ENCODE results near the gene ATP1A3.
"Not testable (repeated sequence)": the region's sequence is repeated elsewhere in the genome, so short reads cannot be mapped to it uniquely, and the experiment has no call there.

ATP1A3 gene

GRCh38 chr19:41945135-41945766 is 48.8 kb downstream of the ATP1A3 start:
- DNase-seq (ENCODE audit: low spot score) = peak; percentile 87

GRCh38 chr19:41944336-41944735 is 49.7 kb downstream of the ATP1A3 start:
- DNase-seq (ENCODE audit: low spot score) = no peak

GRCh38 chr19:41941410-41942202 is 52.4 kb downstream of the ATP1A3 start:
- peak; percentile 47 for DNase-seq (ENCODE audit: low spot score)

GRCh38 chr19:41940731-41941409 is 53.2 kb downstream of the ATP1A3 start:
- peak; percentile 46 for DNase-seq (ENCODE audit: low spot score)

GRCh38 chr19:41939861-41940730 is 53.9 kb downstream of the ATP1A3 start:
- DNase-seq (ENCODE audit: low spot score) = peak; percentile 60

GRCh38 chr19:41939209-41939608 is 54.8 kb downstream of the ATP1A3 start:
- DNase-seq (ENCODE audit: low spot score) = not testable (repeated sequence)

GRCh38 chr19:41937525-41938468 is 56.2 kb downstream of the ATP1A3 start:
- no peak for DNase-seq (ENCODE audit: low spot score)

- no peak for DNase-seq (ENCODE audit: low spot score)
These were observed 57.1 kb downstream of the ATP1A3 start for GRCh38 chr19:41936961-41937360.

- DNase-seq (ENCODE audit: low spot score) = no peak
These were observed 57.6 kb downstream of the ATP1A3 start for GRCh38 chr19:41936416-41936850.

GRCh38 chr19:41935760-41936415 is 58.1 kb downstream of the ATP1A3 start:
- no peak for DNase-seq (ENCODE audit: low spot score)

- peak; percentile 79 for DNase-seq (ENCODE audit: low spot score)
These were observed 59.1 kb downstream of the ATP1A3 start for GRCh38 chr19:41934849-41935374.

- no peak for DNase-seq (ENCODE audit: low spot score)
These were observed 60.2 kb downstream of the ATP1A3 start for GRCh38 chr19:41933693-41934426.

- no peak for DNase-seq (ENCODE audit: low spot score)
These were observed 61.2 kb downstream of the ATP1A3 start for GRCh38 chr19:41932720-41933332.

- DNase-seq (ENCODE audit: low spot score) = no peak
These were observed 61.7 kb downstream of the ATP1A3 start for GRCh38 chr19:41932259-41932719.

GRCh38 chr19:41930926-41931592 is 63.0 kb downstream of the ATP1A3 start:
- peak; percentile 65 for DNase-seq (ENCODE audit: low spot score)

GRCh38 chr19:41930322-41930722 is 63.7 kb downstream of the ATP1A3 start:
- no peak for DNase-seq (ENCODE audit: low spot score)

- no peak for DNase-seq (ENCODE audit: low spot score)
These were observed 64.4 kb downstream of the ATP1A3 start for GRCh38 chr19:41929536-41930071.
